HUES48 (cell line): ENCODE results near the gene PSMG4.

ENCODE experiments used
- H3K27ac ChIP-seq: one replicate; pipeline ENCODE4 v1.7.0; 2013; ENCODE audit warnings: low read depth, low read length, inconsistent platforms
- H3K27me3 ChIP-seq: 2 replicates; pipeline ENCODE4 v1.6.1; 2013; ENCODE audit warnings: mild to moderate bottlenecking, low read length; ENCODE audit not compliant: control insufficient read depth, insufficient read depth
- H3K36me3 ChIP-seq: 2 replicates; pipeline ENCODE4 v1.6.1; 2013; ENCODE audit warnings: low read length; ENCODE audit not compliant: control insufficient read depth, insufficient read depth
- H3K4me1 ChIP-seq: 2 replicates; pipeline ENCODE4 v1.6.1; 2013; ENCODE audit warnings: mild to moderate bottlenecking, low read length; ENCODE audit not compliant: control insufficient read depth, insufficient read depth
- H3K4me3 ChIP-seq: 2 replicates; pipeline ENCODE4 v1.5.1; 2013; ENCODE audit warnings: mild to moderate bottlenecking, low read depth, low read length
- H3K9ac ChIP-seq: 2 replicates; pipeline ENCODE4 v1.6.1; 2013; ENCODE audit warnings: mild to moderate bottlenecking, low read depth, low read length, moderate library complexity
- H3K9me3 ChIP-seq: 2 replicates; pipeline ENCODE4 v1.6.1; 2013; ENCODE audit warnings: low read length; ENCODE audit not compliant: control insufficient read depth, insufficient read depth

Gene PSMG4

GRCh38 chr6:3230900-3231246 is 27.9 kb upstream of the PSMG4 start:
- Histone ChIP-seq H3K9me3 (no peaks in the 10 kb centered on the region), H3K27ac (peak overlapping the region; percentile 88), H3K4me3 (peak overlapping the region; percentile 92), H3K4me1 (peaks cover 30% of the 10 kb centered on the region), H3K27me3 (peaks cover 43% of the 10 kb centered on the region), H3K36me3 (peaks cover 6% of the 10 kb centered on the region), H3K9ac (peak overlapping the region; percentile 70; the same call in 1 of the 2 replicates)

DNA sequence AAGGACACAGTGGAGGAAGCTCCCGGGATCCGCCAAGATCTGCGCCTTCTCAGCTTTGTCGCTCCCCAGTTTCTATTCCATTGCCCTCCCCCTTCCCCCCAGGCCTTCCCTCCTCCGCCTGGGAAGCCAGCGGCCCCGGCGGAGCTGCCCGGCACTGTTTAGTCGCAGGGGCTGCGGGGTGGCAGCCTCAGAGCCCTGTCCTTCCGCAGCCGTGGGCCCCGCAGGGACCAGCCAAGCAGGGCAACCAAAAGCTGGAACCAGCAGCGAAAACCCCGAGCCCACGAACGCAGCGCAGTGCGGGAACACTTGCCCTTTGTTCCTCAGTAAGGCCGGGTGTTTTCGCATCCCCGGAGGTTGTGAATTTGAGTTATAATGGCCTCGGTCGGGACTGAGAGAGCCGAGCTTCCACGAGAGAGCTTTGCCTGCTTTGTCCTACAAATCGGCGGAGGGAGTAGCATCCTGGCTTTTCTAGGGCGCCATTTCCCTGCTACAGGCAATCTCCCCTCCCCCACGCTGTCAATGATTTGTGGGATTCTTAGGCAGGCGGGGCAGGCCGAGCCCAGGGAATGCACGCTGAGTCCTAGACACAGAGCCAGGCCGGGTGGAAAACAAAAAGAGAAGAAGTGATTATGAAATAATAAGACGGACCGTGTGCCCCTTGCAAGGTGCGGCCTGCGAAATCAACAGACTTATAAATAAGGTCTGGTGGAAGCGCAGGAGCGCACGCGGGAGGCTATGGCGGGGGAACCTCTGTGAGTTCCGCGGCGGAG is 27.3 kb upstream of the PSMG4 start:
- Histone ChIP-seq H3K4me3 (peak overlapping the region; percentile 92), H3K36me3 (peaks cover under 1% of the 10 kb centered on the region; the same call in 1 of the 2 replicates), H3K4me1 (peaks cover 25% of the 10 kb centered on the region), H3K27me3 (peaks cover 43% of the 10 kb centered on the region), H3K9ac (peak overlapping the region; percentile 70), H3K9me3 (no peaks in the 10 kb centered on the region), H3K27ac (peak overlapping the region; percentile 88)

DNA sequence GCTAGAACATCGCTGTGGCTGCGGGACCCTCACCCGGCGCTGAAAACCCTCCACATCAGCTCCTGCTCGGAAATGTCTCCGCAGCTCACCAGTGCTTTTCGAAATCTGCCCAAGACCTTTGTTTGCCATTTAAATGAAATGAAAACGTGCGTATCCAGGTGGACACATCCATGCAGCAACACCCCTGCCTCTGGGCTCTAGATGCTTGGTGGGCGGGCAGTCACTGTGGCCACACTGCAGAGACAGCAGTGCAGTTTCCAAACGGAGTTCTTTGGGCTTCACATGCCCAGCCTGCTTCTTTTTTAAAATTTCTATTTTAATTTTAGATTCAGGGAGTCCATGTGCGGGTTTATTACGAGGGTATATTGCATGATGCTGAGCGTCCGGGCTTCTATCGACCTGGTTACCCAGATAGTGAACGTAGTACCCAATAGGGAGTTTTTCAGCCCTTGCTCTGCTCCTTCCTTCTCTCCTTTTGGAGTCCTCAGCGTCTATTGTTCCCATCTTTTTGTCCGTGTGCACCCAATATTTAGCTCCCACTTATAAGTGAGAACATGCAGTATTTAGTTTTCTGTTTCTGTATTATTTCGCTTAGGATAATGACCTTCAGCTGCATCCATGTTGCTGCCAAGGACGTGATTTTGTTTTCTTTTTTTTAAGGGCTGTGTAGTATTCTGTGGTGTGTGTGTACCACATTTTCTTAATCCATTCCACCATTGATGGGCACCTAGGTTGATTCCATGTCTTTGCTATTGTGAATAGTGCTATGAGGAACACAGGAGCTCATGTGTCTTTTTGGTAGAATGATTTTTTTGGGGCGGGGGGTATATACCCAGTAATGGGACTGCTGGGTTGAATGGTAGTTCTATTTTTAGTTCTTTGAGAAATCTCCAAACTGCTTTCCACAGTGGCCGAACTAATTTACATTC is 26.5 kb upstream of the PSMG4 start:
- peaks cover 43% of the 10 kb centered on the region for H3K27me3 ChIP-seq
- H3K4me3 ChIP-seq, result peak overlapping the region; percentile 92
- H3K9ac ChIP-seq, result peak overlapping the region; percentile 55
- peak overlapping the region; percentile 88 for H3K27ac ChIP-seq
- no peaks in the 10 kb centered on the region for H3K36me3 ChIP-seq
- H3K4me1 ChIP-seq, result peaks cover 24% of the 10 kb centered on the region
- H3K9me3 ChIP-seq, result no peaks in the 10 kb centered on the region

DNA sequence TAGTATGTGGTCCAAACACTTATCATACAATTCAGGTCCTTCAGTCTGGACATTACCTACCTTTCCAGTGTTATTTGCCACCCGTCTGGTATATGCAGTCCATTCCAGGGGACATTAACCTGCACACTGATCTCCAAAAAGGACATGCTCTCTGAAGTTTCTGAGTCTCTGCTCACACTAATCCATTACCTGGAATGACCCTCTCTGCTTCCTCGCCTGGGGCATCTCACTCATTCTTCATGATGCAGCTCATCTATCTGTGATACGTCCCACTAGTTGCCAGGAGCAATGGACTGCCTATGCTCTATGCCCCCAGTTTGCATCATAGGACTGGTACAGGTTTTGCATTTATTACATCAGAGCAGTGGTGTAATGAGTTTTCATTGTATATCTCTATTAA is 25.4 kb upstream of the PSMG4 start:
- Histone ChIP-seq H3K27me3 (peaks cover 43% of the 10 kb centered on the region), H3K4me1 (peaks cover 24% of the 10 kb centered on the region), H3K36me3 (no peaks in the 10 kb centered on the region), H3K4me3 (no peak overlapping the region), H3K9me3 (no peaks in the 10 kb centered on the region), H3K27ac (no peak overlapping the region), H3K9ac (no peak overlapping the region)

GRCh38 chr6:3233904-3234303 is 24.8 kb upstream of the PSMG4 start:
- Histone ChIP-seq H3K4me3 (no peak overlapping the region), H3K36me3 (no peaks in the 10 kb centered on the region), H3K27me3 (peaks cover 39% of the 10 kb centered on the region), H3K4me1 (peaks cover 23% of the 10 kb centered on the region), H3K27ac (no peak overlapping the region), H3K9ac (no peak overlapping the region), H3K9me3 (no peaks in the 10 kb centered on the region)

DNA sequence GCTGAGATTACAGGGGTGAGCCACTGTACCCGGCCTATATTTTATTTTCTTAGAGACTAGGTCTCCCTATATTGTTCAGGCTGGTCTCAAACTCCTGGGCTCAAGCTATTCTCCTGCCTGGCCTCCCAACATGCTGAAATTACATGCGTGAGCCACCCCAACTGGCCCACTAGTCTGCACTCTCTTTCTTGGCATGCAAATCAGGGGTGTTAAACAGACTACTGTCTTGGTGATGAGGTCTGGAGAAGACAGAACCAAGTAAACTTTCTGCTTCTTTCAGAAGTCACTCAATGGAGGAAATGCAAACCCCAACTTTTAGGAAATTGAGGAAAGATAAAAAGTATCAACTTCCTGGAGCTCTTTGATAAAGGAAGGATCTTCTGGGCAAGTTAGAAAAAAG is 23.3 kb upstream of the PSMG4 start:
- Histone ChIP-seq H3K4me3 (no peak overlapping the region), H3K9me3 (no peaks in the 10 kb centered on the region), H3K27ac (no peak overlapping the region), H3K36me3 (no peaks in the 10 kb centered on the region), H3K4me1 (peaks cover 11% of the 10 kb centered on the region), H3K27me3 (peaks cover 23% of the 10 kb centered on the region), H3K9ac (no peak overlapping the region)

DNA sequence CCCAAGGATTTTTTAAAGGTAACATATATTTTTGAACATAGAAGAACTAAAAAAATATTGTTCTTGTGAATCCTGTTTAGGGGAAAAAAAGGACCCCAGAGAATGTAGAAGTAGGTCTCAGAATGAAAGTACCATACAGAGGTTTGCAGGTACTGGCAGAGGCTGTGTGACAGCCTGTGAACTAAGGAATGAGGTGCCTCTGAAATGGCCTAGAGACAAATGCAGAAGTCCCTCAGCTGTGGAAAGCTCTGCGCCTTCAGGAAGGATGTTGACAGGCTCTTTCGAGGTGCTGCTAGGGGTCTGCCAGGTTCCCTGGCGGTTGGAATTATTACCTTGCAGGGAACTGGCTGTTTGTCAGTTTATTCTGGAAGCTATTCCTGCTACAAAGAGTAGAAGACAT is 22.7 kb upstream of the PSMG4 start:
- H3K36me3 ChIP-seq, result no peaks in the 10 kb centered on the region
- H3K9ac ChIP-seq, result no peak overlapping the region
- H3K27me3 ChIP-seq, result peaks cover 19% of the 10 kb centered on the region

DNA sequence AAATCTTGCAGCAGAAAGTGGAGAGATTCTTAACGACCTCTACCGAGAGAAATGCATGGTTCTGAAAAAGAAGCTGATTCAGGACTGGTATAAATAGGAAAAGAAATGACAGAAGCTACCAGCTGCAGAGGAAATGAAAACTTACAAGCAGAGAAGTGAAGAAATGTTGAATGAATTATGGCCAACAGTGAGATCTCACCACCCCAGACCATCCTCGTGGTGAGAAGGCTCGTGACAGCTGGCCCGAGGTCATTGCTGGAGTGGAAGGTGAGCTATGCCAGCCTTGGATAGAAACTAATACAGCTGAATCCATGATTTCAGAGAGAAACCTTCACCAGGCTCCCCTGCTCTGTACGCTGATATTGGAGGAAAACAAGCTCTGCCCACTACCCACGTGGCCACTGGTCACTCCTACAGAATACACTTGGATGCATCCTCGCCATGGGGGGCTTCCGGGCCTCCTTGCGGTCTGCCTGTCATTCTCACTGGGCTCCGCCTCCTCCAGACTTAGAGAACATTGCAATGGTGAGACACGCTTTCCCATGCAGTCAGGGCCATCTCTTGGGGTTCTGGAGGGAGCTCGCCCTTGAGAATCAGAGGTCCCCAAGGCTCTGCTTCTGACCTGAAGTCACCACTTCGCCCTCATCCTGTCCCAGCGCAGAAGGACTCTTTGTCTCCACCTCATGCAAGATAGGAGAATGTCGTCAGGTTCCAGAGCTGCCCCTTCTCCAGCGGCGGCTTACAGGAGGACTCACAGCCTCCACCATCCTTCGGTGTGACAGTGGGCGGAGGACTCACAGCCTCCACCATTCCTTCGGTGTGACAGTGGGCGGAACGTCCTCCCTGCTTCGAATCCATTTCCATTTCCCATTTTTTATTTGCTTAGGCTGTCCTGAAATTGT is 20.7 kb upstream of the PSMG4 start:
- Histone ChIP-seq H3K9ac (no peak overlapping the region), H3K27me3 (peaks cover 5% of the 10 kb centered on the region)

More for the DNA sequence above, 22.7 kb upstream of the PSMG4 start:
- H3K9me3 ChIP-seq, result no peaks in the 10 kb centered on the region
- H3K27ac ChIP-seq, result no peak overlapping the region
- H3K4me1 ChIP-seq, result peaks cover 6% of the 10 kb centered on the region; the same call in 1 of the 2 replicates
- no peak overlapping the region for H3K4me3 ChIP-seq

GRCh38 chr6:3239110-3239830 is 19.5 kb upstream of the PSMG4 start:
- H3K9me3 ChIP-seq, result no peaks in the 10 kb centered on the region
- peaks cover 5% of the 10 kb centered on the region; the same call in 1 of the 2 replicates for H3K4me1 ChIP-seq
- no peaks in the 10 kb centered on the region for H3K36me3 ChIP-seq
- H3K9ac ChIP-seq, result no peak overlapping the region
- H3K27ac ChIP-seq, result no peak overlapping the region
- no peak overlapping the region for H3K4me3 ChIP-seq
- H3K27me3 ChIP-seq, result no peaks in the 10 kb centered on the region

More for the DNA sequence above, 20.7 kb upstream of the PSMG4 start:
- Histone ChIP-seq H3K4me1 (peaks cover 5% of the 10 kb centered on the region; the same call in 1 of the 2 replicates), H3K27ac (no peak overlapping the region), H3K9me3 (no peaks in the 10 kb centered on the region), H3K4me3 (no peak overlapping the region), H3K36me3 (no peaks in the 10 kb centered on the region)

- Histone ChIP-seq H3K36me3 (no peaks in the 10 kb centered on the region), H3K9me3 (no peaks in the 10 kb centered on the region), H3K4me1 (peaks cover 1% of the 10 kb centered on the region; the same call in 1 of the 2 replicates), H3K27ac (no peak overlapping the region), H3K27me3 (no peaks in the 10 kb centered on the region), H3K9ac (no peak overlapping the region), H3K4me3 (no peak overlapping the region)
Observed at GRCh38 chr6:3240595-3240994, 18.2 kb upstream of the PSMG4 start.
